Common myeloid progenitor, CD34-positive (primary cell): Measurements from ENCODE around the gene ABHD15.
A peak's percentile ranks its signal among the peaks of the same experiment; 100 is the strongest.

Experiments
- CTCF ChIA-PET: fragments of 350-600 bp; sonication (Branson Sonifier 250); formaldehyde crosslinking; loops from one replicate; lab custom pipeline; 2021; ENCODE audit warnings: antibody characterized with exemption; lab: Charles Lee
- POLR2A ChIA-PET: fragments of 350-600 bp; sonication (Branson Sonifier 250); formaldehyde crosslinking; loops from one replicate; lab custom pipeline; 2021; ENCODE audit warnings: antibody characterized with exemption; lab: Charles Lee
- DNase-seq, 3 donors: peaks; one replicate each; pipeline versions ENCODE4 v3.0.0 to v3.0.0-alpha.2; 2013
- H3K27ac ChIP-seq, 2 experiments: 1 replicate in 1 of 2; 2 replicates in 1 of 2; pipeline ENCODE4 v1.7.0; 2013; ENCODE audit warnings: inconsistent platforms in 2 of 2, low read length in 2 of 2, mild to moderate bottlenecking in 2 of 2, low read depth in 1 of 2, moderate library complexity in 1 of 2; ENCODE audit not compliant: severe bottlenecking in 2 of 2, insufficient read depth in 1 of 2, poor library complexity in 1 of 2
- H3K27me3 ChIP-seq, 5 experiments: replicated peaks in 2 of 5; 1 replicate in 3 of 5; 2 replicates in 2 of 5; pipeline versions ENCODE4 v1.6.1 to v1.7.0; 2013; ENCODE audit warnings: low read length in 4 of 5, mild to moderate bottlenecking in 2 of 5, moderate library complexity in 2 of 5, inconsistent platforms in 1 of 5; ENCODE audit not compliant: insufficient read depth in 5 of 5, control insufficient read depth in 4 of 5
- H3K36me3 ChIP-seq, 4 experiments: 1 replicate in 2 of 4; 2 replicates in 2 of 4; pipeline versions ENCODE4 v1.6.1 to v1.7.0; 2013; ENCODE audit warnings: low read length in 3 of 4, control low read depth in 1 of 4, mild to moderate bottlenecking in 1 of 4; ENCODE audit not compliant: control insufficient read depth in 4 of 4, insufficient read depth in 4 of 4
- H3K4me1 ChIP-seq, 4 experiments: 1 replicate in 3 of 4; 2 replicates in 1 of 4; pipeline versions ENCODE4 v1.6.1 to v1.7.1; 2013; ENCODE audit warnings: low read length in 3 of 4, mild to moderate bottlenecking in 3 of 4, control low read depth in 1 of 4, inconsistent platforms in 1 of 4, moderate library complexity in 1 of 4; ENCODE audit not compliant: control insufficient read depth in 4 of 4, insufficient read depth in 4 of 4; ENCODE audit errors: control extremely low read depth in 1 of 4
- H3K4me3 ChIP-seq, 7 experiments: 1 replicate in 4 of 7; 2 replicates in 3 of 7; pipeline versions ENCODE4 v1.5.1 to v1.7.0; 2013; ENCODE audit warnings: mild to moderate bottlenecking in 7 of 7, low read length in 6 of 7, moderate library complexity in 6 of 7, inconsistent platforms in 2 of 7, low read depth in 2 of 7, control low read depth in 1 of 7; ENCODE audit not compliant: insufficient read depth in 4 of 7, control insufficient read depth in 1 of 7; ENCODE audit errors: extremely low read depth in 1 of 7
- H3K9me3 ChIP-seq, 5 experiments: 1 replicate in 4 of 5; 2 replicates in 1 of 5; pipeline versions ENCODE4 v1.6.1 to v1.7.1; 2013; ENCODE audit warnings: low read length in 4 of 5, mild to moderate bottlenecking in 2 of 5, inconsistent platforms in 1 of 5, low read depth in 1 of 5, moderate library complexity in 1 of 5; ENCODE audit not compliant: control insufficient read depth in 4 of 5, insufficient read depth in 2 of 5; ENCODE audit errors: control extremely low read depth in 1 of 5
- WGBS: methylation state at CpG from one replicate; pipeline ENCODE4 v1.1.5; 2013; ENCODE audit not compliant: insufficient coverage; 5-methylcytosine and 5-hydroxymethylcytosine counted together

ABHD15 gene

DNA sequence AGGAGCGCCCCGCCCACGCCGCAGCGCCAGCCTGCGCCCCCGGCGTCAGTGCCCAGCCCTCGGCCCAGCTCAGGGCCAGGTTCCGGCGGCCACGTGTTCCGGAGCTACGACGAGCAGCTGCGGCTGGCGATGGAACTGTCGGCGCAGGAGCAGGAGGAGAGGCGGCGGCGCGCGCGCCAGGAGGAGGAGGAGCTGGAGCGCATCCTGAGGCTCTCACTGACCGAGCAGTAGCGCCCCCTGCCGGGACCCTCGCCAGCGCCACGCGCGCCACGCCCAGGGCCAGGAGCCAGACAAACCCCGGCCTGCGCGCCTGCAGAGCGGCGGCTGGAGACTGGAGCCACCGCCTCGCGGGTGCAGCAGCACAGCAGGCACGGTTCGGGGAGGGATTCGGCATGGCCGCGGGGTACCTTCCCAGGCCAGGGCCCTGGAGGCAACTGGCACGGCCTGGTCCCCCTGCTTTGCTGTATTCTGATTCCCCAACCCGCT, 46.6 kb upstream of the ABHD15 start:
- Histone ChIP-seq H3K27me3 (peaks cover 0 to 22% (median 7%) of the 10 kb centered on the region in 5 experiments), H3K27ac (no peak overlapping the region), H3K36me3 (peaks cover 0 to 7% (median 0%) of the 10 kb centered on the region in 4 experiments), H3K4me1 (peaks cover 2 to 56% (median 55%) of the 10 kb centered on the region in 4 experiments), H3K4me3 (peak overlapping the region in 6 of 7 experiments; percentile 23 to 72 (median 37)), H3K9me3 (no peaks in the 10 kb centered on the region)
- WGBS: under 1% methylated on average over 47 of the region's 50 CpGs
- ChIA-PET POLR2A (interaction anchor here (0.6 to 1.2 kb wide), 2 partner anchors 22 to 716 kb away, joined by 3 to 6 read pairs; no protein-coding TSS in a partner anchor), CTCF (interaction anchor here (0.6 to 7.8 kb wide), 7 partner anchors 12 to 179 kb away, joined by 3 to 179 read pairs (median 5); partner anchors contain the start of gene ANKRD13B)
- peak; percentile 89 to 95 (median 94) for DNase-seq

- POLR2A ChIA-PET: interaction anchor here (0.7 to 1.2 kb wide), 2 partner anchors 18 to 21 kb away, joined by 4 to 6 read pairs; no protein-coding TSS in a partner anchor
- Histone ChIP-seq H3K27me3 (peaks cover 0 to 21% (median 7%) of the 10 kb centered on the region in 5 experiments), H3K36me3 (peaks cover 0 to 7% (median 0%) of the 10 kb centered on the region in 4 experiments), H3K27ac (no peak overlapping the region), H3K4me1 (peaks cover 2 to 49% (median 48%) of the 10 kb centered on the region in 4 experiments), H3K4me3 (peak overlapping the region in 5 of 7 experiments; percentile 19 to 72 (median 48)), H3K9me3 (no peaks in the 10 kb centered on the region)
- no peak for DNase-seq
- 45% methylated on average over 83 of the region's 85 CpGs for WGBS
- CTCF ChIA-PET: interaction anchor here (0.6 to 7.8 kb wide), 6 partner anchors 12 to 151 kb away, joined by 3 to 179 read pairs (median 8); partner anchors contain the start of gene ANKRD13B
Measured at GRCh38 chr17:29612404-29613280, 45.8 kb upstream of the ABHD15 start.

DNA sequence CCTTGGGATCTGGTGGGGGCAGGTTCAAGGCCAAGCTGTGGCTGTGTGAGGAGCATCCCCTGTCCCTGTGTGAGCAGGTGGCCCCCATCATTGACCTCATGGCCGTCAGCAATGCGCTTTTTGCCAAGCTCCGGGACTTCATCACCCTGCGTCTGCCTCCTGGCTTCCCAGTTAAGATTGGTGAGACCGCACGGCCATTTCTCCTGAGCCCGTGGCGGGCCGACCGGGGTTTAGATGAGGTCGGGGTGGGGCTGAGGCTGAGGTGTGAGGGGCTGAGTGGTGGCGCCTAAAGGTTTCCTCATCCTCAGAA, 45.2 kb upstream of the ABHD15 start:
- Histone ChIP-seq H3K27ac (no peak overlapping the region), H3K4me3 (no peak overlapping the region), H3K9me3 (no peaks in the 10 kb centered on the region), H3K36me3 (peaks cover 0 to 7% (median 0%) of the 10 kb centered on the region in 4 experiments), H3K4me1 (peaks cover 2 to 43% (median 42%) of the 10 kb centered on the region in 4 experiments), H3K27me3 (peaks cover 0 to 18% (median 7%) of the 10 kb centered on the region in 5 experiments)
- 97% methylated on average over 8 of the region's 12 CpGs for WGBS
- POLR2A ChIA-PET: interaction anchor here (0.7 to 1.8 kb wide), 2 partner anchors 14 to 18 kb away, joined by 4 read pairs; no protein-coding TSS in a partner anchor
- CTCF ChIA-PET: interaction anchor here (1.2 to 5.2 kb wide), 2 partner anchors 15 to 20 kb away, joined by 3 to 21 read pairs; partner anchors contain the start of gene ANKRD13B
- DNase-seq: no peak

- CTCF ChIA-PET: interaction anchor here (1.2 to 5.2 kb wide), 2 partner anchors 15 to 19 kb away, joined by 3 to 21 read pairs; partner anchors contain the start of gene ANKRD13B
- Histone ChIP-seq H3K27ac (no peak overlapping the region), H3K27me3 (peaks cover 0 to 13% (median 5%) of the 10 kb centered on the region in 5 experiments), H3K4me1 (peaks cover 2 to 37% (median 37%) of the 10 kb centered on the region in 4 experiments), H3K4me3 (no peak overlapping the region), H3K36me3 (peaks cover 0 to 7% (median 0%) of the 10 kb centered on the region in 4 experiments), H3K9me3 (no peaks in the 10 kb centered on the region)
- WGBS: 94% methylated on average over 8 of the region's 11 CpGs
- DNase-seq: no peak
- POLR2A ChIA-PET: interaction anchor here (1.8 kb wide), 1 partner anchor 14 kb away, joined by 4 read pairs; no protein-coding TSS in a partner anchor
Measured at GRCh38 chr17:29611351-29612093, 44.7 kb upstream of the ABHD15 start.

DNA sequence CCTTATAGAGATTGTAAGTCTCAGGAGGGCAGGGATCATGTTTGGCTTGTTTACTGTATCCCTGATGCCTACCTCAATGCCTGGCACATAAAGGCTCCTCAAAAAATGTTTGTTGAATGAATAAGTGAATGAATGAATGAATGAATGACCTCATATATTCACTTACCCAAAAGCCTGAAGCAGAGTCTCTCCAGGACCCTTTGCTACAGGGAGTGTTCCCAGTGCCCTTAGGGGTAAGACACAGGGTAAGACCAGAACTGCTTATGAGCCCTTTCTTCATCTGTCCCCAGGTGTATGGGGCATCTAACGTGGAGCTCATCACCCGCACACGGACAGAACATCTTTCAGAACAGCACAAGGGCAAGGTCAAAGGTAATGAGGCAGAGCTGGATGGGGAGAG, 43.6 kb upstream of the ABHD15 start:
- peaks cover 0 to 7% (median 0%) of the 10 kb centered on the region in 5 experiments for H3K27me3 ChIP-seq
- peaks cover 0 to 7% (median 0%) of the 10 kb centered on the region in 4 experiments for H3K36me3 ChIP-seq
- DNase-seq: no peak
- no peaks in the 10 kb centered on the region for H3K9me3 ChIP-seq
- CTCF ChIA-PET: interaction anchor here (1.1 to 5.2 kb wide), 4 partner anchors 13 to 31 kb away, joined by 3 to 21 read pairs (median 6); partner anchors contain the start of gene ANKRD13B
- no peak overlapping the region for H3K27ac ChIP-seq
- POLR2A ChIA-PET: interaction anchor here (1.8 kb wide), 1 partner anchor 13 kb away, joined by 4 read pairs; no protein-coding TSS in a partner anchor
- H3K4me3 ChIP-seq: no peak overlapping the region
- 93% methylated on average over 3 of the region's 3 CpGs for WGBS
- H3K4me1 ChIP-seq: peaks cover 0 to 26% (median 26%) of the 10 kb centered on the region in 4 experiments

DNA sequence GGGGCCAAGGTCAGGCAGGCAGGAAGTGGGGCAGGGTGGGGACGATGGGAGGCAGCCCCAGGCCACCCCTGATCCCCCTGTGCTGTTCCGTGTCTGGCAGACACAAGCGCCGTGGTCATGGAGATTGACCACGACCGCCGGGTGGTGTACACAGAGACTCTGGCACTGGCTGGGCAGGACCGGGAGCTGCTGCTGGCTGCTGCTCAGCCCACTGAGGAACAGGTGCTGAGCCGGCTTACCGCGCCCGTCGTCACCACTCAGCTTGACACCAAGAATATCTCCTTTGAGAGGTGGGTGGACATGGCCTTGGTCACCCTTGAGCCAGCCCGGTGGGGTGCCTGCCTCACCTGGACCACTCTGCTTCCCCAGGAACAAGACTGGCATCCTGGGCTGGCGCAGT, 42.1 kb upstream of the ABHD15 start:
- DNase-seq: no peak
- Histone ChIP-seq H3K4me1 (peaks cover 0 to 12% (median 12%) of the 10 kb centered on the region in 4 experiments), H3K27ac (no peak overlapping the region), H3K9me3 (no peaks in the 10 kb centered on the region), H3K36me3 (peaks cover 0 to 7% (median 0%) of the 10 kb centered on the region in 4 experiments), H3K27me3 (peaks cover 0 to 7% (median 0%) of the 10 kb centered on the region in 5 experiments), H3K4me3 (no peak overlapping the region)
- ChIA-PET POLR2A (interaction anchor here (0.7 kb wide), 1 partner anchor 1108 kb away, joined by 3 read pairs; no protein-coding TSS in a partner anchor), CTCF (interaction anchor here (1.0 to 7.6 kb wide), 6 partner anchors 8 to 36 kb away, joined by 3 to 39 read pairs (median 6); partner anchors contain the start of gene ANKRD13B)
- WGBS: 95% methylated on average over 15 of the region's 15 CpGs
